Prostate gland (tissue), 2 donors: ENCODE results near the gene TTYH2.

ENCODE experiments used
- CTCF ChIP-seq, 4 experiments: fragments of 200-600 bp in 2 of 4; fragments of 450-650 bp in 2 of 4; sonication (generic) in 2 of 4; IDR thresholded peaks; 1 replicate in 3 of 4; 2 replicates in 1 of 4; pipeline ENCODE4 v1.5.1; 2016 to 2019; ENCODE audit warnings: antibody characterized with exemption in 4 of 4, mild to moderate bottlenecking in 2 of 4, moderate library complexity in 2 of 4
- POLR2AphosphoS5 ChIP-seq: sonication (generic); formaldehyde crosslinking; IDR thresholded peaks from one replicate; pipeline ENCODE4 v1.6.1; 2017; ENCODE audit warnings: antibody characterized with exemption

- peak; percentile 47 for TF ChIP-seq POLR2AphosphoS5
- peak in 3 of 4 experiments; percentile 38 to 59 (median 45) for TF ChIP-seq CTCF (IDR thresholded peaks at IDR 0.05)
These were observed 83.2 kb downstream of the TTYH2 start for GRCh38 chr17:74296548-74296936.
